Gastrocnemius medialis (tissue), 4 donors: ENCODE data around the gene VAC14. TPM values are rescaled to one million over a fixed set of nuclear protein-coding genes. Genes with fewer than 3 reads are reported as not detected.

Experiments used
- ATAC-seq, 2 donors: fragments of 150-250 bp; one replicate each; pipeline ENCODE4 v1.9.1; 2016
- DNase-seq, 2 donors: peaks; one replicate each; pipeline ENCODE4 v3.0.0-alpha.2; 2019
- H3K27ac ChIP-seq, 4 donors: fragments of 200-600 bp; sonication (generic); 1 replicate in 1 of 4; 2 replicates in 3 of 4; pipeline ENCODE4 v1.5.1; 2016 to 2018; ENCODE audit warnings: mild to moderate bottlenecking in 2 of 4, moderate library complexity in 1 of 4
- H3K27me3 ChIP-seq, 3 donors: fragments of 200-600 bp; sonication (generic) in 2 of 3; 1 replicate in 1 of 3; 2 replicates in 2 of 3; pipeline versions ENCODE4 v1.5.1 to v1.6.0; 2016 to 2019; ENCODE audit warnings: mild to moderate bottlenecking in 1 of 3, moderate library complexity in 1 of 3
- H3K36me3 ChIP-seq, 2 donors: fragments of 200-600 bp; sonication (generic) in 1 of 2; one replicate each; pipeline ENCODE4 v1.5.1; 2017 to 2018
- H3K4me1 ChIP-seq, 2 donors: fragments of 200-600 bp; sonication (generic) in 1 of 2; one replicate each; pipeline ENCODE4 v1.5.1; 2016 to 2017; ENCODE audit warnings: mild to moderate bottlenecking in 2 of 2
- H3K4me3 ChIP-seq, 4 donors: fragments of 200-600 bp; sonication (generic) in 3 of 4; 1 replicate in 1 of 4; 2 replicates in 3 of 4; pipeline ENCODE4 v1.5.1; 2016 to 2019; ENCODE audit warnings: mild to moderate bottlenecking in 2 of 4
- H3K9me3 ChIP-seq, 3 donors: fragments of 200-600 bp; sonication (generic) in 2 of 3; 1 replicate in 1 of 3; 2 replicates in 2 of 3; pipeline ENCODE4 v1.5.1; 2016 to 2019
- POLR2A ChIP-seq, 2 donors: fragments of 450-650 bp; IDR thresholded peaks; one replicate each; pipeline ENCODE4 v1.6.1; 2017; ENCODE audit warnings: antibody characterized with exemption in 2 of 2, mild to moderate bottlenecking in 2 of 2, moderate library complexity in 2 of 2
- in situ Hi-C, 4 donors: fragments of 200-750 bp; cut with MboI; loops; one replicate each; pipeline versions ENCODE4 v1.15.0 to v1.8.0; 2017; ENCODE audit warnings: low sequenced_read_pairs in 4 of 4
- intact Hi-C: fragments of 100-400 bp; cut with DNase I; formaldehyde crosslinking; loops from one replicate; pipeline ENCODE4 v1.15.1; 2023; ENCODE audit warnings: low total_unique reads
- total RNA-seq, 4 donors: library from RNA; depleted of rRNA; stranded (reverse); fragments of >200 nt; gene quantifications; one replicate each; pipeline versions ENCODE4 v1.1.0 to v1.2.3, GENCODE V29; 2016
- TF ChIP-seq, protein P1 (sequence below), 5 experiments: fragments of 450-650 bp in 3 of 5; fragments of 200-600 bp in 2 of 5; sonication (generic) in 2 of 5; IDR thresholded peaks in 4 of 5; conservative IDR thresholded peaks in 1 of 5; 1 replicate in 4 of 5; 2 replicates in 1 of 5; pipeline ENCODE4 v1.5.1; 2016 to 2019; ENCODE audit warnings: antibody characterized with exemption in 5 of 5, mild to moderate bottlenecking in 3 of 5, moderate library complexity in 3 of 5

VAC14 gene
- total RNA-seq, 4 donors from 2014 or later: 19.8 to 30.9 (median 27.0) TPM

- no peak for TF ChIP-seq POLR2A (IDR thresholded peaks at IDR 0.05)
- TF ChIP-seq, protein P1, sequence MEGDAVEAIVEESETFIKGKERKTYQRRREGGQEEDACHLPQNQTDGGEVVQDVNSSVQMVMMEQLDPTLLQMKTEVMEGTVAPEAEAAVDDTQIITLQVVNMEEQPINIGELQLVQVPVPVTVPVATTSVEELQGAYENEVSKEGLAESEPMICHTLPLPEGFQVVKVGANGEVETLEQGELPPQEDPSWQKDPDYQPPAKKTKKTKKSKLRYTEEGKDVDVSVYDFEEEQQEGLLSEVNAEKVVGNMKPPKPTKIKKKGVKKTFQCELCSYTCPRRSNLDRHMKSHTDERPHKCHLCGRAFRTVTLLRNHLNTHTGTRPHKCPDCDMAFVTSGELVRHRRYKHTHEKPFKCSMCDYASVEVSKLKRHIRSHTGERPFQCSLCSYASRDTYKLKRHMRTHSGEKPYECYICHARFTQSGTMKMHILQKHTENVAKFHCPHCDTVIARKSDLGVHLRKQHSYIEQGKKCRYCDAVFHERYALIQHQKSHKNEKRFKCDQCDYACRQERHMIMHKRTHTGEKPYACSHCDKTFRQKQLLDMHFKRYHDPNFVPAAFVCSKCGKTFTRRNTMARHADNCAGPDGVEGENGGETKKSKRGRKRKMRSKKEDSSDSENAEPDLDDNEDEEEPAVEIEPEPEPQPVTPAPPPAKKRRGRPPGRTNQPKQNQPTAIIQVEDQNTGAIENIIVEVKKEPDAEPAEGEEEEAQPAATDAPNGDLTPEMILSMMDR (IDR thresholded peaks at IDR 0.05 in 4 of 5, conservative IDR thresholded peaks at IDR 0.05 in 1 of 5): no peak
- Histone ChIP-seq H3K27ac (no peak overlapping the region), H3K36me3 (peaks cover 0 to 2% of the 10 kb centered on the region in 2 donors), H3K9me3 (no peaks in the 10 kb centered on the region), H3K4me3 (no peak overlapping the region), H3K4me1 (peaks cover 4 to 11% of the 10 kb centered on the region in 2 donors), H3K27me3 (no peaks in the 10 kb centered on the region)
- in situ Hi-C loops (loop anchor here in 3 of 4 donors (10.0 to 25.0 kb wide), 3 partner anchors 123 to 296 kb away; no protein-coding TSS in a partner anchor), intact Hi-C loops (no loop called here)
- no peak for DNase-seq
- ATAC-seq: no peak
Observed at GRCh38 chr16:70657956-70658355, 143.0 kb downstream of the VAC14 start.

- no peaks in the 10 kb centered on the region for H3K27me3 ChIP-seq
- in situ Hi-C loops: loop anchor here in 3 of 4 donors (10.0 to 25.0 kb wide), 3 partner anchors 122 to 294 kb away; no protein-coding TSS in a partner anchor
- no peaks in the 10 kb centered on the region for H3K9me3 ChIP-seq
- no peaks in the 10 kb centered on the region for H3K36me3 ChIP-seq
- H3K4me3 ChIP-seq: no peak overlapping the region
- ATAC-seq (no peak), DNase-seq (no peak)
- H3K4me1 ChIP-seq: peaks cover 4 to 11% of the 10 kb centered on the region in 2 donors
- no peak for TF ChIP-seq POLR2A (IDR thresholded peaks at IDR 0.05)
- H3K27ac ChIP-seq: no peak overlapping the region
- intact Hi-C loops: no loop called here
Observed at GRCh38 chr16:70656712-70657263, 144.2 kb downstream of the VAC14 start.

GRCh38 chr16:70656065-70656711, 144.8 kb downstream of the VAC14 start:
- H3K9me3 ChIP-seq: no peaks in the 10 kb centered on the region
- in situ Hi-C loops (loop anchor here in 3 of 4 donors (10.0 to 25.0 kb wide), 3 partner anchors 121 to 294 kb away; no protein-coding TSS in a partner anchor), intact Hi-C loops (no loop called here)
- no peaks in the 10 kb centered on the region for H3K27me3 ChIP-seq
- peaks cover 4 to 11% of the 10 kb centered on the region in 2 donors for H3K4me1 ChIP-seq
- no peak for ATAC-seq
- no peak overlapping the region for H3K4me3 ChIP-seq
- H3K36me3 ChIP-seq: no peaks in the 10 kb centered on the region
- H3K27ac ChIP-seq: no peak overlapping the region
- TF ChIP-seq POLR2A (IDR thresholded peaks at IDR 0.05): no peak
- TF ChIP-seq, protein P1 (IDR thresholded peaks at IDR 0.05 in 4 of 5, conservative IDR thresholded peaks at IDR 0.05 in 1 of 5): no peak
- no peak for DNase-seq

DNA sequence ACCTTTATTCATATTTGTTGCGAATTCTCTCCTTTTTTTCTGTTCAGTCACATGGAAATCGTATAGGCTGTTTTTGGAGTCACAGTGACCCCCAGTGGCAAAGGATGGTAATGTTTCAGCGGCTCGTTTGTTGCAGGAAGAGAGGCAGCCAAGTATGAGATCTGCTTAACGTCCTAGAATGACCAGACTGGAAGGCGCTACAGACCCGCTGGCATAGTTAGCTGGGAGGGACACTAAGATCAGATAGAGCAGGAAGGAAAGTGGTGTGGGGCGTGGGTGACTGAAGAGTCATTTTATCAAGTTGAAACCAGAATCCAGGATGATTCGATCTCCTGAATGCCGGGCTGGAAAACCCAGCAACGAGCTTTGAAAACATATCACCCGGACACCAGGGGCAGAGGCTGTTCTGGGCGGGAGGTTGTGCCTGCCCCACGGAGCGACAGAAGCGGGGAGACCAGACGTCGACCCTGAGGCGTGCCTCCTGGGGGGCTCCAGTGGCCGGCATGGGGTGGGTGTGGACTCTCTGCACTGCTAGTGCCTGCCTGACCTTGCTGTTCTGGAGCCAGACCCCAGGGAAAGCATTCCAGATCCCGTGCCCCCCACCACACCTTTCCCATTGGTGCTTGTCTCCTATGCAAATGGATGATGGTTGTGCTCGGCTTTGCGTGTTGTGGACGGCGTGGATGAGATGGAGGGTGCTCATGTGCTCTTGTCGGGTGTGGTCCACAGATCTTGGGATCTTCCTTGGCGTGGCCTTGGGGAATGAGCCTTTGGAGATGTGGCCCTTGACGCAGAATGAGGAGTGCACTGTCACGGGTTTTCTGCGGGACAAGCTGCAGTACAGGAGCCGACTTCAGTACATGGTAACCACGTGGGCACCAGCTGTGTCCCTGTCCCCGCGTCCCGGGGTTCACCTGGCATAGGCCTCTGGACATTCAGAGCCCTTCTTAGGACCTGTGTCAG, 146.9 kb downstream of the VAC14 start:
- in situ Hi-C loops: loop anchor here (5.0 to 25.0 kb wide), 5 partner anchors 119 to 292 kb away; no protein-coding TSS in a partner anchor
- no peaks in the 10 kb centered on the region for H3K9me3 ChIP-seq
- no peaks in the 10 kb centered on the region for H3K27me3 ChIP-seq
- TF ChIP-seq, protein P1 (IDR thresholded peaks at IDR 0.05 in 4 of 5, conservative IDR thresholded peaks at IDR 0.05 in 1 of 5): peak; percentile 88 to 94 (median 93)
- TF ChIP-seq POLR2A (IDR thresholded peaks at IDR 0.05): no peak
- intact Hi-C loops: loop anchor here (1.0 to 2.0 kb wide), 3 partner anchors 81 to 283 kb away; no protein-coding TSS in a partner anchor
- H3K27ac ChIP-seq: peak overlapping the region in 3 of 4 donors; percentile 33 to 66 (median 57)
- ATAC-seq (peak; percentile 76 to 89), DNase-seq (peak; percentile 51 to 77)
- peaks cover 4 to 11% of the 10 kb centered on the region in 2 donors for H3K4me1 ChIP-seq
- no peaks in the 10 kb centered on the region for H3K36me3 ChIP-seq
- peak overlapping the region; percentile 21 to 28 (median 24) for H3K4me3 ChIP-seq
